ENCODE results near the gene UBE2L6.

UBE2L6 gene

GRCh38 chr11:57501953-57502352 is 65.5 kb downstream of the UBE2L6 start:
- DNase-seq (ENCODE audit: low read depth in 2 of 3, low spot score in 1 of 3) = no peak
